HL-60 (cell line): ENCODE measurements around the gene PRIMPOL.

ENCODE experiments used
- GABPA ChIP-seq: IDR thresholded peaks from 2 replicates; pipeline ENCODE4 v1.6.1; 2012; ENCODE audit warnings: low read depth
- SPI1 ChIP-seq: IDR thresholded peaks from 2 replicates; pipeline ENCODE4 v1.6.1; 2012; ENCODE audit warnings: low read depth, mild to moderate bottlenecking, borderline replicate concordance
- TF ChIP-seq, protein P1 (sequence below): IDR thresholded peaks from one replicate; pipeline ENCODE4 v1.5.1; 2011; ENCODE audit warnings: low read length, control low read depth, inconsistent platforms; ENCODE audit not compliant: insufficient read depth
- TF ChIP-seq, protein P2 (sequence below): IDR thresholded peaks from 2 replicates; pipeline ENCODE4 v1.6.1; 2012; ENCODE audit warnings: low read depth; ENCODE audit not compliant: insufficient replicate concordance

DNA sequence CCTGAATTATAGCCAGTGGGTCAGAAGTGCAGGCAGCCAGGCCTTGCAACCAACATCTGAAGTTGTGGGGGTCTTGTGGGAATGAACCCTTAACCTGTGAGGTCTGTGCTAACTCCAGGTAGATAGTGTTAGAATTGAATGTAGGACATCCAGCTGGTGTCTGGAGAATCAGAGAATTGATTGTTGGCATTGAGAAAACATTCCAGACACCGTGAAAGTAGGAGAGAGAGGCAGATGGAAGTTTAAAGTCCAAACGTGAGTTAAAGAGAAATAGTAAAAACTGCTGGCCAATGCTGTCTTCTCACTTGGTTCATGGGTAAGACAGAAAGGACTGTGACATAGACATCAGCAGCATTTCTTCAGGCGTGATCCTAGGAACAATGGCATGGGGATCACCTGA, 28.0 kb upstream of the PRIMPOL start:
- TF ChIP-seq, protein P1, sequence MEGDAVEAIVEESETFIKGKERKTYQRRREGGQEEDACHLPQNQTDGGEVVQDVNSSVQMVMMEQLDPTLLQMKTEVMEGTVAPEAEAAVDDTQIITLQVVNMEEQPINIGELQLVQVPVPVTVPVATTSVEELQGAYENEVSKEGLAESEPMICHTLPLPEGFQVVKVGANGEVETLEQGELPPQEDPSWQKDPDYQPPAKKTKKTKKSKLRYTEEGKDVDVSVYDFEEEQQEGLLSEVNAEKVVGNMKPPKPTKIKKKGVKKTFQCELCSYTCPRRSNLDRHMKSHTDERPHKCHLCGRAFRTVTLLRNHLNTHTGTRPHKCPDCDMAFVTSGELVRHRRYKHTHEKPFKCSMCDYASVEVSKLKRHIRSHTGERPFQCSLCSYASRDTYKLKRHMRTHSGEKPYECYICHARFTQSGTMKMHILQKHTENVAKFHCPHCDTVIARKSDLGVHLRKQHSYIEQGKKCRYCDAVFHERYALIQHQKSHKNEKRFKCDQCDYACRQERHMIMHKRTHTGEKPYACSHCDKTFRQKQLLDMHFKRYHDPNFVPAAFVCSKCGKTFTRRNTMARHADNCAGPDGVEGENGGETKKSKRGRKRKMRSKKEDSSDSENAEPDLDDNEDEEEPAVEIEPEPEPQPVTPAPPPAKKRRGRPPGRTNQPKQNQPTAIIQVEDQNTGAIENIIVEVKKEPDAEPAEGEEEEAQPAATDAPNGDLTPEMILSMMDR: no peak
- TF ChIP-seq GABPA (no peak), SPI1 (no peak)
- TF ChIP-seq, protein P2, sequence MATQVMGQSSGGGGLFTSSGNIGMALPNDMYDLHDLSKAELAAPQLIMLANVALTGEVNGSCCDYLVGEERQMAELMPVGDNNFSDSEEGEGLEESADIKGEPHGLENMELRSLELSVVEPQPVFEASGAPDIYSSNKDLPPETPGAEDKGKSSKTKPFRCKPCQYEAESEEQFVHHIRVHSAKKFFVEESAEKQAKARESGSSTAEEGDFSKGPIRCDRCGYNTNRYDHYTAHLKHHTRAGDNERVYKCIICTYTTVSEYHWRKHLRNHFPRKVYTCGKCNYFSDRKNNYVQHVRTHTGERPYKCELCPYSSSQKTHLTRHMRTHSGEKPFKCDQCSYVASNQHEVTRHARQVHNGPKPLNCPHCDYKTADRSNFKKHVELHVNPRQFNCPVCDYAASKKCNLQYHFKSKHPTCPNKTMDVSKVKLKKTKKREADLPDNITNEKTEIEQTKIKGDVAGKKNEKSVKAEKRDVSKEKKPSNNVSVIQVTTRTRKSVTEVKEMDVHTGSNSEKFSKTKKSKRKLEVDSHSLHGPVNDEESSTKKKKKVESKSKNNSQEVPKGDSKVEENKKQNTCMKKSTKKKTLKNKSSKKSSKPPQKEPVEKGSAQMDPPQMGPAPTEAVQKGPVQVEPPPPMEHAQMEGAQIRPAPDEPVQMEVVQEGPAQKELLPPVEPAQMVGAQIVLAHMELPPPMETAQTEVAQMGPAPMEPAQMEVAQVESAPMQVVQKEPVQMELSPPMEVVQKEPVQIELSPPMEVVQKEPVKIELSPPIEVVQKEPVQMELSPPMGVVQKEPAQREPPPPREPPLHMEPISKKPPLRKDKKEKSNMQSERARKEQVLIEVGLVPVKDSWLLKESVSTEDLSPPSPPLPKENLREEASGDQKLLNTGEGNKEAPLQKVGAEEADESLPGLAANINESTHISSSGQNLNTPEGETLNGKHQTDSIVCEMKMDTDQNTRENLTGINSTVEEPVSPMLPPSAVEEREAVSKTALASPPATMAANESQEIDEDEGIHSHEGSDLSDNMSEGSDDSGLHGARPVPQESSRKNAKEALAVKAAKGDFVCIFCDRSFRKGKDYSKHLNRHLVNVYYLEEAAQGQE: no peak
